GM18909 (cell line): ENCODE results near the gene PEAK1.
"Not testable (repeated sequence)": the region's sequence is repeated elsewhere in the genome, so short reads cannot be mapped to it uniquely, and the experiment has no call there.

Experiments used
- ATAC-seq: cut with Tn5 transposase; IDR thresholded peaks from one replicate; pipeline ENCODE4 v1.9.1; 2021; ENCODE audit warnings: mild to moderate bottlenecking; ENCODE audit not compliant: unreplicated experiment, poor library complexity

PEAK1 gene

DNA sequence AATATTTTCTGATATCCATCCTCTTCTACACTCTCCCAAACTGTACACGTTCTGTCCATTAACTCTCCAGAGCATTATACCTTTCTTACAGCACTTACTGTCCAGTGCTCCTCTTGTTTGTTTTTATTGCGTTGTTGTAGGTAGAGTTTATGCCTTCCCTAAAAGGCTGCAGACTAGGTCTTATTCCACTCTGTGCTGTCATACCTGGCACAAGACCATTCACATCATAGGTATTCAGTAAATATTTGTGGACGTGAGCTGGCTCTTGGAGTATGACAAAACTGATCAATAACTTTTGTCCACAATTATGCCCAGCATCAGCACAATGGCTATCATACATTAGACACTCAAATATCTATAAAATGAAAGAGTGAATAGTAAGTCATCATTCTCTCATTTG is 5.2 kb upstream of the PEAK1 start:
- ATAC-seq = no peak

DNA sequence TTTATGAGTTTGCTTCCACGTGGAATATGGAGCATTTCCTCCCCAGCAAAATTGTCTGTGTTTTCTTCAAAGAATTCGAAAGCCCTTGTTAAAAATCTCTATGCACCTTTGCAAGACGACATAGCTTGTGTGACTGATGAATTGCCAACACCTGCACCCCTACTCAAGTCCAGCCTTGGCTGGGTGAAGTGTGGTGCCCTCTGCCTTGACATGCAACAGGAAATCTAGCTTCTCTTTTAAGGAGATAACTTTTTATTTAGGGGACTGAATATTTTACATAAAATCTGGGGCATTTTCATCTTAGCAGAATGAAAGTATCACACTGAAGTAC is 1.4 kb upstream of the PEAK1 start:
- ATAC-seq = no peak

DNA sequence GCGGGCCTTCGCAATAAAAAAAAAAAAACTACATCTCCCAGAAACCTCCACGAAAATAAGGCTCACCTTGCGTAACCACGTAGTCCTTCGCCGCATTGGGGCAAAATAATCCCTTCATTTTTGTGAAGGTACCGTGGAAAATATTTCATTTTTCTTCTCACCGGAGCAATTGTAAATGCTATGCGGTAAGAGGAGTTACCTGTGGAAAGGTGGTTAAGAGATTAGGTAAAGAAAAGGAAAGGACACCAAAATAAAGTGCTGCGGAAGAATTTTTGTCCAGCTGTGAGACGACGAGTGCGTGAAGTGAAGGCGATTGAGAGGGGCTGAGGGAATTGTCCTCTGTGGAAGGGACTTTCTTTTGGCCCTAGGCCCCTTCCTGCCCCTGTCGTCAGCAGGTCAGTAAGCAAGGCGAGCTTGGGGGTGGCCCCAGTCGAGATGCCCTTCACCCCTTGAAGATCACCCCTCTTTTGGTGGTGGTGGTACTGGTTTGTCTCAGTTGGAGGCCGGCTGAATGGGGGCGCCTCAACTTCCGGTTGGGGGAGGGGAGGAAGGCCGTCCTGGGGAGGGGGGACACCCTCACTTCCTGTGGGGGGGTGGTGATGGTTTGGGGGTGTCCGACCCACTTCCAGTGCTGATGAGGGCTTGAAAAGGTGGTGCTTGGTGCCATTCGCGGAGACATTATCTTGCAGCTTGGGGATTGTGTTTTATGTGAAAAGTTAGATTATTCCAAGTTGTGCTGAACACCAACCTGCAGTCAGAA is 886 bp upstream of the PEAK1 start, which contains the start of gene HMG20A:
Gene HMG20A (plus strand): TSS at position 279 of the 760 bp plus-strand sequence. CDS start 37,520 bp downstream, outside the sequence.
- peak; percentile 48 for ATAC-seq

DNA sequence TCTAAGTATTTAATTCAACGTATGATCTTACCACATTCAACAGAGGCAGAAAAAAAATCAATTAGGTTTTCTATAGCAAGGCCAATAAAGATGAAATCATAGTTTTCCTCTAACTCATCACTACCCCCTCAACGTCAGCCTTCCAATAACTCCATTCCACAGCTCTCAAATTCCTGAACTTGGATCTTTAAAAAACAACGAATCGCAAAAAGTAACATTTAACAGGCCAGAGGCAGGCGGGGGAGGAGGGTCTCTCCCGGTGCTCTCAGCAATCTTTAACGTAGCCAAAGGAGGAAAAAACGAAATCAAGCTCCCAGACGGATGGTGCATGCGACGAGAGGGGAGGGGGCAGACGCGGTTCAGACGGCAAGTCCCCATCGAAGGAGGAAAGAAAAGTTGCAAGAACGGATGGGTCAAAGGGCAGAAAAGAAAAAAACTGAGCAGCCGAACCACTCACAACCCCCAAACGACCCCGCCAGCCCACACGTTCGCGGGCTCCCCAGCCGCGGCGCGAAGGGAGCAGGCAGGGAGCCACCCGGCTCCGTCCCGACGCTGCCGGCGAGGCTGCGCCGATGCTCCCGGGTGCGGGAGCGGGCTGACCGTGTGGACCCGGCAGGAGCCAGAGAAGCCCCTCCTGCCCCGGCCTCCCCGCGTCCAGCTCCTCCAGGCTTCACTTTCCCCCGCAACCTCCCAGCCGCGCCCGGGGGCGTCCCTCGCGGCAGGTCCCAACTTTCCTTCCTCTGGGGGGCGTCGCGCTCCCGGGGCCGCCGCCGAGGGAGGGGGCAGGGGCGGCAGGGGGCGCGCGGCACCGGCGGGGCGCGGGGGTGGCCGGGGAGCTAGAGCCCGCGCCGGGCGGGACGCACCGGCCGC is 703 bp downstream of the PEAK1 start:
- no peak for ATAC-seq

DNA sequence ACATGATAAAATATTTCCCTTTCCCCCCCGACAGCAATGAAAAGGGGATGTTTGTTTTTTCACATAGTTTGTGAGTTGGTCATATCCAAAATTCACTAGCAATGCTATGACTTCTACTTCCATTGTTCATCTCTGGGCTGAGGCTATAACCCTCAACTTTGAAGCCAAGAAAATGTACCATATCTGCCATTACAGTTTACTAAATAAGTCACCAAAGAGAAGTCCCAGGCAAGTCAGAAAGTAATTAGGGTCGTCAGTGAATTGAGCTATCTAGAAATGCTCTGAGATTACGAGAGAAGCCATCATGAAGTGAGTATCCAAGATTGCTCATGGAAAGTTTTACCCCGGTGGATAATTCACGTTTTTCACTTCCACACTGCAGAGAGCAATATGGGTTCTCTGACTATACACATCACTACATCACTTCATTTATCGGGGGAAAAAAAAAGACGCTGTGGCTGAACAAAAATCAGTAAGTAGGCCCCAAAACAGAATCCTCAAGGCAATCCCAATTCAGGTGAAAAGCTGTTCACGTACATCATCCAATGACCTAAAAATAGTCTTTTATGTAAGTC is 1.4 kb downstream of the PEAK1 start:
- ATAC-seq = no peak

DNA sequence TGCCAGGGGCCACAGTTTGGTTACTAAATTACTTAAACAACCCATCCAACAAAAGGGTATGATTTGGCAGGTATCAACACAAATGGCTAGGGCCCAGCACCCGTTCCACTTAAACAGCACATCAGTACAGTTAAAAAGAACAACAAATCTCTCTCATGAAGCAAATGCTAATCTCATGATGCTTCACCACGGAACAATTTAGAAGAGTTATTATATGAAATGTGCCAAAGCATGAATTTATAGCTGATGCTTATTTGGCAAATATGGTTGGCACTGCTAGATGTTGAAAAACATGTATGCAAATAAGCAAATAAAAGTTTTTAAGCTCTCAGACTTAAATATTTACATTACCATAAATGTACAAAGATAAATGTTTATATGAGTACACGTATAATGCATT is 2.3 kb downstream of the PEAK1 start:
- no peak for ATAC-seq

DNA sequence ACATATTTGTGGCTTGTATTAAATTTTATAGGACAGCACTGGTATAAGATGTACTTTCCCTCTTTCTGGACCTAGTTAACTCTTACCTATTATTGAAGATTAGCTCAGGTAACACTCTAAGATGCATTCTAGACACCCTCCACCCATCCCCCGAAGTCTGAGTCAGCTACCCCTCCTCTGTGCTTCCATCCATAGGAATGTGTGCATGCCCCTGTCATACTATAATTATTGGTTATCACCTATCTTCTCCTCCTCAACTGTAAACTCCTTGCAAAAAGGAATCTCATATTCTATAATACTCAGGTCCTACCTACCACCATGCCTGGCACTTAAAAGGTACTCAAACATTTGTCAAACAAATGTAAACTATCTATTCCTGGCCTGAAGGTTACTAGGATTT is 3.0 kb downstream of the PEAK1 start:
- no peak for ATAC-seq

DNA sequence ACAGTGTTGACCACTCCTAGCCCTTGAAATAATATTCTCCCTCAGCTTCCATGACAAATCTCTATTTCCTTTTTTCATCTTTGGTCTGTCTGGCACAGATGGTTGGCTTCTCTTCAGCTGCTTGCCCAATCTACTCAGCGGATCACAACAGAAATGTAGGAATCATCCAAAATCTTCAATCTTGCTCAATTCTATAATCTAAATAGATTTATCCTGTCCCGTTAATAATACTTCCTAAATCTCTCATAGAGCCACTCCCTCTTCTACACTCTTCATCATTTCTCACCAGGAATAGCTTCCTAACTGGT is 3.8 kb downstream of the PEAK1 start:
- no peak for ATAC-seq

DNA sequence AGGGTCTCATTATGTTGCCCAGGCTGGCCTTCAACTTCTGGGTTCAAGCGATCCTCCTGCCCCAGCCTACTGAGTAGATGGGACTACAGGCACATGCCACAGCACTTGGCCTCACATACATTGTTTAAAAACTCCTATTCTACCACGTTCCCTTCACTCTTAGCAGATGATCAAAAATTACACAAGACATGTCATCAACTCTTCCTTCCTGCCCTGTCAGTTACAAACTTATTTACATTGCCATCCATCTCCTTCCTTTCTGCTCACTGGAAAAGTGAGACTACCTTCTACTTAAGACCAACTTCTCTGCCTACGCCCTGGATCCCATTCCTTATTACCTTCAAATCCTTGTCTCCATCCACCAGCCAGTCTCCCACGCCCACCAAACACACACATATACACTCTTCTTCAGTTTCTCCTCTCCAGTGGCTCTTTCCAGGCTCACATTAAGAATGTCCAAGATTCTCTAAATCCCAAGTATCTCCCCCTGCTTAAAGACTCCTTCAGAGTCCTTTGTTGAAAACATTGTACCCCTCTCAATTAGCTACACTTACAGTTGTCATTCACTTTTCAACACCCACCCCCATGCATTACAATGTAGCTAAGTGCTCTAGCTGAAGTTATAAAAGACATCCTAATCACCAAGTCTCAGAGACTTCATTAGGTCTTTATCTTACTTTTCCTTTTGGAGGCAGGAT is 4.3 kb downstream of the PEAK1 start:
- no peak for ATAC-seq

DNA sequence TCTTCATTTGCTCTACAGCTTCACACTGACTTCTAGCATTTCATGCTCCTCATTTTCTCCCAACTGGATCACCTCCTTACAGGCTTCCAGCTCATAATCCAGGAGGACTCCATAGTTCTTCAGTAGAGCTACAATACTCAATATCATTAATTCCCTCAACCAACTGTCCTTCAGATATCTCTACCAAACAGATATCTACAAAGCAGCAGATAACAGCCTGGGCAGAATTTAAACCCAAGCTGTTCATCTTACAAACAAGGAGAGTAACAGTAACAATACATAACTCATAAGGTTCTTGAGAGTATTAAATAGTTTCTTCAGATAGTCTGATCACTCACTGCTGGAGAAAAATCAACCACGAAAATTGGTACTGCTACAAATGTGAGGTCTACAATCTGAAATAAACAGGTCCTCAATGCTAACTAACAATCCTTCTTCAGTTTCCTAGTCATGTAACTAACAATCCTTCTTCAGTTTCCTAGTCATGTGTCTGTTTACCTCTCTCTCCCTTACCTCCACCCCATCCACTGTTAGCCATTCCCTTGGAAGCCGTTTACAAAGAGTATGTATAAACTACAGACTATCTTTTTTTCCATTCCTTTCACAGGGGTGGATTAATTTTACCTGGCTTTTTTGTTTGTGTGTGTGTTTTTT is 5.0 kb downstream of the PEAK1 start:
- ATAC-seq = no peak

DNA sequence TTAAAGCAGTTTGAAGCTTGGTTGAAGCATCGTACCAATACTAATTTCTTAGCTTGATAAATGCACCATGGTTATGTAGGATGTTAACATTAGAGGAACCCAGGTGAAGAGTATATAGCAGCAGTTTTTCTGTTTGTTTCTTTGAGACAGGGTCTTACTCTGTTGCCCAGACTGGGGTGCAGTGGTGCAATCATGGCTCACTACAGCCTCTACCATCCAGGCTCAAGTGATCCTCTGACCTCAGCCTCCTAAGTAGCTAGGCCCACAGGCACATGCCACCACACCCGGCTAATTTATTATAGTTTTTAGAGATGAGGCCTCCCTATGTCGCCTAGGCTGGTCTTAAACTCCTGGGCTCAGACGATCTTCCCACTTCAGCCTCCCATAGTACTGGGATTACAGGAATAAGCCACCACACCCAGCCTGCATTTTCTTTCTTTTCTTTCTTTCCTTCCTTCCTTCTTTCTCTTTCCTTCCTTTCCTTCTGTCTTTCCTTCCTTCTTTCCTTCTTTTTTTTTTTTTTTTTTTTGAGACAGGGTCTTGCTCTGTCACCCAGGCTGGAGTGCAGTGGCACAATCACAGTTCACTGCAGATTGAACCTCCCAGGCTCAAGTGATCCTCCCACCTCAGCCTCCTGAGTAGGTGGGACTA is 6.1 kb downstream of the PEAK1 start:
- no peak for ATAC-seq

DNA sequence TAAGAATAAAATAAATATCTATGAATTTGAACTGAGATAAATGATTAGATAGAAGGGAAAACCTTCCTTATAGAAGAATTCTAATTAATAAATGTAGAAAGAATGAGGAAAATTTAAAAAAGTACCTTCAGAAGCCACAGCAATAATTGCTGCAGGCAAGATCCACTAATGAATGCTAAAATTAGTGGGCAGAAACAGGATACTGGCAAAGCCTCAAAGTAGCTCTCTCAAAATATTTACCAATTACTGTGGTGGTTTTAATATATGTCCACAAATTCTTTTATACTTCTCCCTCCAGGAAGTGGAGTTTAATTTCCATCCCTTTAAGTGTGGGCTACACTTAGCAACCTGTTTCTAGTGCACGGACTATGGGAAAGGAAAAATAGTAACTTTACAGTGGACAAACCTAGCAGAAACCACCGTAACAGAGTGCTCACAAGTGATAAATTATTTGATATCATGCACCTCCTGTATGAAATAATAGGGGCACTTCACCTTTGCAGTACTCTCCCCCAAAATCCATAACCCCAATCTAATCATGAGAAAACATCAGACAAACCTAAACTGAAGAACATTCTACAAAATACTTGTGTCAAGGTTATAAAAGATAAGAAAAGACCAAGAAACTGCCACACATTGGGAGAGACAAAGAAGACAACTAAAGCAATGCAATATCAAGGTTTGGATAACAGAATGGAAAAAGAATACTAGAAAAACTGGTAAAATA is 6.8 kb downstream of the PEAK1 start:
- no peak for ATAC-seq

DNA sequence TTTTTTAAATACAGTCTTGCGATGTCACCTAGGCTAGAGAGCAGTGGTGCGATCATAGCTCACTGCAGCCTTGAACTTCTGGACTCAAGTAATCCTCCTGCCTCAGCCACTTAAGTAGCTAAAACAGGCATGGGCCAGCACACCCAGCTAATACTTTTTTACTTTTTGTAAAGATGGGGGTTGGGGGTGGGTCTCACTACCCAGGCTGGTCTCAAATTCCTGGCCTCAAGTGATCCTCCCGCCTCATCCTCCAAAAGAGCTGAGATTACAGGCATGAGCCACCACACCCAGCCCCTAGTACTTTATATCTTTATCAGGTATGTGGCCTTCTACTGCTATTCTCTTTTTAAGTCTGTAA is 8.3 kb downstream of the PEAK1 start:
- ATAC-seq = no peak

DNA sequence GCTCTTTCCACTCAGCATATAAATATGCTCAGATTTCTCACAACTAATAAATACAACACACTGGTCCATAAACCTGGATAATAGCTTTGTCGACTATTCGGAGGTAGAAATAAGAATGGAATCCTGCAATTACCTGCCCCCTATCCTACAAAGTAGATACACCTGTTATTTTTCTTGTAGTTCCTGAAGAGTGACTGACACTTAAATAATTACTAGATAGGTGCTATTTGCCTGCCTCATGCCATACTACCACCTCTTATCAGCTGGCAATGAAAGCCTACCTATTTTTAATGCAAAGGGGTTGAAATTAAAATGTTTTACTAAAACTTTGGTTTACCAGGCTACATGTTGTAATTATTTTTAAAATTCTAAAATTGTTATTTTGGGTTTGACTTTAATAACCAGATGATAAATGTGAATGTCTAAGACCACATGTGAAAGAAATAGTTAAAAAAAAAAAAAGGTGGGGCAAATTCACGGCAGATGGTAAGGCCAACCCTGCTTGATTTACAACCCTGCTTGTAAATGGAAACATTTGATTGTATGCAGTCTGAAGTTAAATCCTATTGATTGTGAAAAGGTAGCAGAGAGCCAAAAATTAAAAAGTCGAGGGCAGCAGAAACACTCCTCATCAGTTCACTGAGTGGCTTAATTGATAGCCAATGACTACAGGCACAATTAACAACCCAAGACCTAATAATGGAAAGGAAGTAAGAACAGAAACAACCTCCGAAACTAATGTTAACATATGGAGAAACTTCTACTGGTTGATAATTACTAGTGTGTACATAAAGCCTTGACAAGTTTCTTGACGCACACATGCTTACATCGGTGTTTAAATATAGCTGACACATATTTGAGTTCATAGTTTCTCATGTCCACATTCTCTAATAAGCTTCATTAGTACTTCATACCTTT is 8.9 kb downstream of the PEAK1 start:
- ATAC-seq = peak; percentile 42

DNA sequence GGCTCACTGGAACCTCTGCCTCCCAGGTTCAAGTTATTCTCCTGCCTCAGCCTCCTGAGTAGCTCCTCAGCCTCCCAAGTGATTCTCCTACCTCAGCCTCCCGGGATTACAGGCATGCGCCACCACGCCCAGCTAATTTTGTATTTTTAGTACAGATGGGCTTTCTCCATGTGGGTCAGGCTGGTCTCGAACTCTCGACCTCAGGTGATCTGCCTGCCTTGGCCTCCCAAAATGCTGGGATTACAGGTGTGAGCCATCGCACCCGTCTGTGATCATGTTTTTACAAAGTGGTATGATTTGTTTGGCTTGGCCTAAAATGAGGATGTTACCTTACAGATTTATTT is 9.8 kb downstream of the PEAK1 start:
- ATAC-seq = not testable (repeated sequence)

DNA sequence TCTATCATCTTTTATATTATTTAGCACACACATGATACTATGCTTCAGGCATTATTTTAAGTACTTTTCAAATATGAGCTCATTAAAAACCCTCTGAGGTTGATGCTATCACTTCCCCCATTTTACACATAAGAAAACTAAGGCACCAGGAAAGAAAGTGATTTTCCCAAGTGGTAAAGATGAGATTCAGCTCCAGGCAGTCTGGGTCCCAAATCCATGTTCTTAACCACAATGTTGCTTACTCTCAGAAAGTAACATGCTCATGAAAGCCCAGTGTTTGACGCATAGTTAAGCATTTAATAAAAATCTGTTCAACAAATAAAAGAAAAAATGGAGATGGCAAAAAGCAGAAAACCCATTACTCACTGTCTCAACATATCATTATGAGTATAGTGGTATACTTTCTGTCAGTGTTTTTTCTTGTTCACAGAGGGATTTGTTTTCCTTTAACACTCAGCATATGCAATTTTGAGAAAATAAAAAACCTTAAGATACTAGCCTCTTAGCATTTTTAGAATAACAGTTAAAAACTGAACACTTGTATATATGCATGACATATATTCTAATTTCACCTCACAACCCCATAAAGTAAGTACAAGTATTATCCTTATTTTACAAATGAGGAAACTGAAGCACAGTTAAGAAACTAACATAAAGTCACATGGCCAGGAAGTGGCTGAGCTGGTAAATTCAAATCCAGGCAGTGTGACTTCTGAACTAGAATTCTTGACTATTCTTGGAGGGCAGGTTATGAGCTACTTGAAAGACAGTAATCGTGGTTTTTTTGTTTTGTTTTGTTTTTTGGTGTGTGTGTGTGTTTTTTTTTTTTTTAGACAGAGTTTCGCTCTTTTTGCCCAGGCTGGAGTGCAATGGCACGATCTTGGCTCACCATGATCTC is 10.4 kb downstream of the PEAK1 start:
- ATAC-seq = peak; percentile 60

DNA sequence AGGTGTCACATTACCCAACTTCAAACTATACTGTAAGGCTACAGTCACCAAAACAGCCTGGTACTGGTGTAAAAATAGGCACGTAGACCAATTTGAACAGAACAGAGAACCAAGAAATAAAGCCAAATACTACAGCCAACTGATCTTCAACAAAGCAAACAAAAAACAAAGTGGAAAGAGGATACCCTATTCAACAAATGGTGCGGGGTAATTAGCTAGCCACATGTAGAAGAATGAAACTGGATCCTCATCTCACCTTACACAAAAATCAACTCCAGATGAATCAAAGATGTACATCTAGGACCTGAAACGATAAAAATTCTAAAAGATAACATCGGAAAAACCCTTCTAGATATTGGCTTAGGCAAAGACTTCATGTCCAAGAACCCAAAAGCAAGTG is 13.1 kb downstream of the PEAK1 start:
- no peak for ATAC-seq
